GM10248 (cell line): Measurements from ENCODE around the gene SAA2.
"Not testable (repeated sequence)": the region's sequence is repeated elsewhere in the genome, so short reads cannot be mapped to it uniquely, and the experiment has no call there.

Experiments used
- CTCF ChIA-PET: fragments of 300-600 bp; sonication (Branson Sonifier 250); formaldehyde crosslinking; extraction: SDS; loops from one replicate; lab custom pipeline; 2021; ENCODE audit warnings: antibody characterized with exemption; lab: Yijun Ruan, JAX
- POLR2A ChIA-PET: fragments of 350-650 bp; sonication (Branson Sonifier 250); formaldehyde crosslinking; extraction: SDS; loops from one replicate; lab custom pipeline; 2020; ENCODE audit warnings: antibody characterized with exemption; lab: Yijun Ruan, JAX
- DNase-seq: peaks from one replicate; pipeline ENCODE4 v3.0.0; 2012; ENCODE audit errors: extremely low spot score
- CTCF ChIP-seq: IDR thresholded peaks from 2 replicates; pipeline ENCODE4 v1.5.1; 2012; ENCODE audit warnings: mild to moderate bottlenecking, low read depth; ENCODE audit errors: extremely low read depth, missing control alignments, control extremely low read depth

Gene SAA2

DNA sequence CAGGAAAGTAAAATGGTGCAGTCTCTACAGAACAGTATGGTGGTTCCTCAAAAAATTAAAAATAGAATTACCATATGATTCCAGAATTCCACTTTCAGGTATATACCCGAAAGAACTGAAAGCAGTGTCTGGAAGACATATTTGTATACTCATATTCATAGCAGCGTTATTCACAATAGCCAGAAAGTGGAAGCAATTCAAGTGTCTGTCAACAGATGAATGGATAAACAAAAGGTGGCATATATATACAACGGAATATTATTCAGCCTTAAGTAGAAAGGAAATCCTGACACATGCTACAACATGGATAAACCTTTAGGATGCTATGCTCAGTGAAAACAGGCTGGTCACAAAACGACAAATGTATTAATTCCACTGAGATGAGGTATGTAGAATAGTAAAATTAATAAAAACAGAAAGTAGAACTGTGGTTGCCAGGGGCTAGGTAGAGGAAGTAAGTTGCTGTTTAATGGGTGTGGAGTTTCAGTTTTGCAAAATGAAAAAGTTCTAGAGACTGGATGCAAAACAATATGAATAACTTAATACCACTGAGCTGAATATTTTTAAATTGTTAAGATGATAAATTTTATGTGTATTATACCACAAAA is 32.1 kb upstream of the SAA2 start:
- CTCF ChIA-PET: interaction anchor here (1.2 to 2.6 kb wide), 3 partner anchors 13 to 36 kb away, joined by 3 to 10 read pairs (median 5); no protein-coding TSS in a partner anchor
- peak; percentile 35 for DNase-seq
- POLR2A ChIA-PET: no interaction called here
- no peak for TF ChIP-seq CTCF

GRCh38 chr11:18277565-18278271 is 29.2 kb upstream of the SAA2 start:
- CTCF ChIA-PET: interaction anchor here (0.9 to 1.1 kb wide), 2 partner anchors 34 to 37 kb away, joined by 3 to 4 read pairs; no protein-coding TSS in a partner anchor
- no peak for DNase-seq
- no peak for TF ChIP-seq CTCF
- POLR2A ChIA-PET: no interaction called here

DNA sequence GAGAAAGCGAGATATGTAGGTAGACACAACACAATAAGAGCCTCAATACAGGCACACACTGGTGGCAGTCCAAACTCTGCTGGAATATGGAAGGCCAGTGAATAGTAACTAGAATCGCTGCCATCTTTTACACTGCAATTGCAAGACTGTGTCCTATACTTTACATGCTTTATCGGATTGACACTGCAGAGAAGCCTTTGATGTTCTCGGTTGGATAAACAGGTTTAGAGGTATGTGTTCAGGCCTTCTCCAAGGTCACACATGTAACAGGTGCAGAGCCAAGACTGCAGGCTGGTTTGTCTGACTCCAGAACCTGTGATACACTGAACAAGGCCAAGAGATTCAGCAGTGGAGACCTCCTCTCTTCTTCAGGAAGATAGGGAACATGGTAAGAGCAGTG is 22.7 kb upstream of the SAA2 start:
- DNase-seq: no peak
- POLR2A ChIA-PET: no interaction called here
- CTCF ChIA-PET: no interaction called here
- no peak for TF ChIP-seq CTCF

DNA sequence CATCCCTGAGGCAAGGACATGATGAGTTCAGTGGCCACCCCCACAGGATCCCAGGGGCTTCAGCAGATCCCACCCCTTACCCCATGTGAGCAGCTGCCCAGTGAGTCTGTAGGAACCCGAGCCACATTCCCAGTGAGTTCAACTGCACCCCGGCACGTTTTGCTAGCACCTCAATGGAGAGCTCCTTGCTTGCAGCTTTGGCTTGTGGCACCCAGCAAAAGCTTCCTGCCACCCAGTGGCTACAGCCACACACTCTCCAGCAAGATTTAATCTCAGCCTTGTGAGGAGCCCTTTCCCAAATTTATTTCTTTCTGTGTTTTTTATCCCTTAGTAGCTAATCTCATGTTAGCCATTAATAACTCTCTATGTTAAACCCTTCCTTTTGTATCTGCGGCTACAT is 21.6 kb upstream of the SAA2 start:
- no peak for DNase-seq
- ChIA-PET POLR2A (no interaction called here), CTCF (interaction anchor here (0.9 to 1.4 kb wide), 3 partner anchors 25 to 26 kb away, joined by 4 to 5 read pairs (median 4); no protein-coding TSS in a partner anchor)

DNA sequence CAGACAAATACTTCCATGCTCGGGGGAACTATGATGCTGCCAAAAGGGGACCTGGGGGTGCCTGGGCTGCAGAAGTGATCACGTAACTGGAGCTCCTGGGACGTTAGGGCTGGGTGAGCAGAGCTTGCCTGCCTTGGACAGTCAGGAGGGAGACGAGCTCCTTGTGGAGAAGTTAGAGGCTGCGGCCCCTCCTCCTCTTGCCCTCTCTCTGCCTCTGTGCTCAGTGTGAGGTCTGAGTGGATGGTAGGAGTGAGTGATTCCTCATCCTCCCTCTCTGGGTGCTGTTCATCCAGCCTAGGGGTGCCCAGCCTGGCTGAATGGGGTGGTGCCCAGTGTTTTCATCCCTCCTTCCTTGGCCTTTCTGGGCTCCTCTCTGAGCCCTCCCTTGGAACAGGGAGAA is 20.8 kb upstream of the SAA2 start:
- CTCF ChIA-PET: interaction anchor here (0.9 to 1.4 kb wide), 2 partner anchors 24 to 26 kb away, joined by 4 read pairs; no protein-coding TSS in a partner anchor
- DNase-seq, POLR2A ChIA-PET: not testable (repeated sequence)

More for the DNA sequence above, 21.6 kb upstream of the SAA2 start:
- no peak for TF ChIP-seq CTCF

DNA sequence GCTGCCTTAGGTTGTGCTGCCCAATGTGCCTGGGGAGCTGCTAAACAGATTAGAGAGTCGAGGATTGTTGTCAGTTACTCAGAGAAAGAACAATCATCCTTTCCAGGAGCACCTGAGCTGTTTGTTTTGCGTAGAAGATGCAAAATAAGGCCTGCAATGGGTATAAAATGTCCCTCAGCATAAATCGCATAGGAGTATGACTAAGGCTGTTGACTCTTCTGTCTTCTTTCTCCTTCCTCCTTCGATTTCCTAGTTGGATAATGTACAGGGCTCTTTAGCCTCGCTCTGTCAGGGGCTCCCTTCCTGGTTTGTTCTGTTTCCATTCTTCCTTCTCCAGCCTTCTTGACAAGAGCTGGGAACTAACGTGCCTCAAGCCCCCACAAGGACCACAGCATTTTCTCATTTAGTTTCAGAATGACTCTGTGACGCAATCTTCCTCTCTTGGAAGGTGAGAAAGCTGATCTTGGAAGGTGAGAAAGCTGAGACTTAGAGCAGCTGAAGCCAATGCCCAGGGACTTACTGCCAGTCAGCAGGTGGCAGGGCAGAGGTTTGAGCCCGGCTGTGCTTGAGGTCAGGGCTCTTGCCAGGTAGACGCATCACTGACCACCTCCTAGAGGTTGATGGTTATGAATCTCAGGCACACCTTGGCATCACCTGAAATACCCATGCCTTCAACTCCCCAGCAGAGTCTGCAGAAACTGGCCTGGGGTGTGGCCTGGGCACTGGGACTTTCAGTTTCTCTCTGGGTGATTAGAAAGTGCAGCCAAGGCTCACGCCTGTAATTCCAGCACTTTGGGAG is 19.1 kb upstream of the SAA2 start:
- POLR2A ChIA-PET, DNase-seq: not testable (repeated sequence)
- CTCF ChIA-PET: interaction anchor here (0.9 kb wide), 1 partner anchor 24 kb away, joined by 3 read pairs; no protein-coding TSS in a partner anchor

DNA sequence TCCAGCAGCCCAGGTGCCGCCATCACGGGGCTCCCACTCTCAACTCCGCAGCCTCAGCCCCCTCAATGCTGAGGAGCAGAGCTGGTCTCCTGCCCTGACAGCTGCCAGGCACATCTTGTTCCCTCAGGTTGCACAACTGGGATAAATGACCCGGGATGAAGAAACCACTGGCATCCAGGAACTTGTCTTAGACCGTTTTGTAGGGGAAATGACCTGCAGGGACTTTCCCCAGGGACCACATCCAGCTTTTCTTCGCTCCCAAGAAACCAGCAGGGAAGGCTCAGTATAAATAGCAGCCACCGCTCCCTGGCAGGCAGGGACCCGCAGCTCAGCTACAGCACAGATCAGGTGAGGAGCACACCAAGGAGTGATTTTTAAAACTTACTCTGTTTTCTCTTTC is 17.5 kb upstream of the SAA2 start, which contains the start of gene SAA1:
Gene SAA1, plus strand, starts transcription at position 316 of the 400 bp plus-strand sequence. CDS start 624 bp downstream, outside the sequence.
- CTCF ChIA-PET: interaction anchor here (3.0 kb wide), 1 partner anchor 22 kb away, joined by 17 read pairs; no protein-coding TSS in a partner anchor
- POLR2A ChIA-PET: interaction anchor here (0.6 kb wide), 1 partner anchor 8 kb away, joined by 7 read pairs; no protein-coding TSS in a partner anchor
- DNase-seq: no peak

More for the DNA sequence above, 17.5 kb upstream of the SAA2 start, which contains the start of gene SAA1:
- no peak for TF ChIP-seq CTCF
